ENCODE measurements around the gene HEXIM2. TPM values are rescaled to one million over a fixed set of nuclear protein-coding genes. Genes with fewer than 3 reads are reported as not detected.
A peak's percentile ranks its signal among the peaks of the same experiment; 100 is the strongest.

Gene HEXIM2
- total and polyA plus RNA-seq, 2 of the 13 experiments (the other 11 are each of a cell fraction or from before 2014, with no cell fraction given) = 27.1 to 32.4 TPM

DNA sequence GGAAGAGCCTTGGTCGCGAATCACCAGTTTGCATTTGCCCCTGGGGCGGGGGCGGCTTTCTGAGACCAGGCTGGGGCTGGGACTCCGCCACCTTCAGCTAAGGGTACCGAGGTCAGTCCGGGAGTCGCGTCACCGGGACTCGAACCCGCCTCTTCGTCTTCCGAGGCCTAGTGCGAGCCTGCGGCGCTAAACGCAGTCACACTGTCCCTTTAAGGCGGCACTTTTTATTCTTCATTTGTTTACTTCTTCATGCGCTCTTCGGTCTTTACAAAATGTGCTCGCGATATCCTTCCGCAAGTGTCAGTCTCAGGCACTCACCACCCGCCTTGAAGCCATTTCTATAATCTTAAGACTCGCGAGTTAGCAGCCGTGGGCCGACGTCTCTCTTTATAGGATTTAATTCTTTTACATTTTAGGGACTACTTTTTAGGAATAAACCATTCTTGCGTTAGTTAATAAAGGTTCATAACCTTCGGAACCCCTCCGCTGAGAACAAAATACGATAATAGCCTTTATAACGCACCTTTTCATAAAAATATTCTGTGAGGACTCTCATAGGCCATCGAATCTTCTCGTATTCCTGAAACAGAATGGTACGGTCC lies 14.0 kb upstream of the HEXIM2 start (continued):
- TF ChIP-seq, protein P1, sequence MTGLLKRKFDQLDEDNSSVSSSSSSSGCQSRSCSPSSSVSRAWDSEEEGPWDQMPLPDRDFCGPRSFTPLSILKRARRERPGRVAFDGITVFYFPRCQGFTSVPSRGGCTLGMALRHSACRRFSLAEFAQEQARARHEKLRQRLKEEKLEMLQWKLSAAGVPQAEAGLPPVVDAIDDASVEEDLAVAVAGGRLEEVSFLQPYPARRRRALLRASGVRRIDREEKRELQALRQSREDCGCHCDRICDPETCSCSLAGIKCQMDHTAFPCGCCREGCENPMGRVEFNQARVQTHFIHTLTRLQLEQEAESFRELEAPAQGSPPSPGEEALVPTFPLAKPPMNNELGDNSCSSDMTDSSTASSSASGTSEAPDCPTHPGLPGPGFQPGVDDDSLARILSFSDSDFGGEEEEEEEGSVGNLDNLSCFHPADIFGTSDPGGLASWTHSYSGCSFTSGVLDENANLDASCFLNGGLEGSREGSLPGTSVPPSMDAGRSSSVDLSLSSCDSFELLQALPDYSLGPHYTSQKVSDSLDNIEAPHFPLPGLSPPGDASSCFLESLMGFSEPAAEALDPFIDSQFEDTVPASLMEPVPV (CRISPR knock-in tag; IDR thresholded peaks at IDR 0.05) = 0 out of 2 replicates have a peak, but pooled peaks have one; percentile 41
- TF ChIP-seq, protein P2, sequence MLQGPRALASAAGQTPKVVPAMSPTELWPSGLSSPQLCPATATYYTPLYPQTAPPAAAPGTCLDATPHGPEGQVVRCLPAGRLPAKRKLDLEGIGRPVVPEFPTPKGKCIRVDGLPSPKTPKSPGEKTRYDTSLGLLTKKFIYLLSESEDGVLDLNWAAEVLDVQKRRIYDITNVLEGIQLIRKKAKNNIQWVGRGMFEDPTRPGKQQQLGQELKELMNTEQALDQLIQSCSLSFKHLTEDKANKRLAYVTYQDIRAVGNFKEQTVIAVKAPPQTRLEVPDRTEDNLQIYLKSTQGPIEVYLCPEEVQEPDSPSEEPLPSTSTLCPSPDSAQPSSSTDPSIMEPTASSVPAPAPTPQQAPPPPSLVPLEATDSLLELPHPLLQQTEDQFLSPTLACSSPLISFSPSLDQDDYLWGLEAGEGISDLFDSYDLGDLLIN (CRISPR knock-in tag; IDR thresholded peaks at IDR 0.05; ENCODE audit: borderline replicate concordance) = peak; percentile 47; the same call in 1 of the 2 replicates
- TF ChIP-seq FOSL1 (CRISPR knock-in tag; IDR thresholded peaks at IDR 0.05; ENCODE audit: borderline replicate concordance) (no peak), PHF21A (CRISPR knock-in tag; IDR thresholded peaks at IDR 0.05) (peak; percentile 93), ZNF564 (CRISPR knock-in tag; IDR thresholded peaks at IDR 0.05) (no peak), PLRG1 (conservative IDR thresholded peaks at IDR 0.05) (no peak), SOX13 (IDR thresholded peaks at IDR 0.05) (0 out of 2 replicates have a peak, but pooled peaks have one; percentile 23), SOX13 (CRISPR knock-in tag; conservative IDR thresholded peaks at IDR 0.05 in 1 of 2, IDR thresholded peaks at IDR 0.05 in 1 of 2) (peak in 1 of 2 experiments; percentile 45; a peak in 1 of 4 replicates), KAT8 (CRISPR knock-in tag; IDR thresholded peaks at IDR 0.05) (peak; percentile 76), ZNF20 (CRISPR knock-in tag; IDR thresholded peaks at IDR 0.05) (no peak; the same call in 1 of the 2 replicates), MAZ (IDR thresholded peaks at IDR 0.05; ENCODE audit: borderline replicate concordance, low read depth, low read length) (peak; percentile 67), MAZ (CRISPR knock-in tag; IDR thresholded peaks at IDR 0.05; ENCODE audit: low read depth) (0 out of 2 replicates have a peak, but pooled peaks have one; percentile 59), ETV5 (CRISPR knock-in tag; IDR thresholded peaks at IDR 0.05; ENCODE audit: borderline replicate concordance) (0 out of 2 replicates have a peak, but pooled peaks have one; percentile 14), MTA1 (CRISPR knock-in tag; IDR thresholded peaks at IDR 0.05; ENCODE audit: borderline replicate concordance) (no peak), ZSCAN20 (CRISPR knock-in tag; IDR thresholded peaks at IDR 0.05; ENCODE audit: borderline replicate concordance) (peak; percentile 19; the same call in 1 of the 2 replicates), SRF (IDR thresholded peaks at IDR 0.05; ENCODE audit: low read depth, low read length) (no peak; the same call in 1 of the 2 replicates), ZNF768 (CRISPR knock-in tag; IDR thresholded peaks at IDR 0.05) (no peak), ZNF703 (CRISPR knock-in tag; IDR thresholded peaks at IDR 0.05; ENCODE audit: borderline replicate concordance) (peak; percentile 58; the same call in 1 of the 2 replicates), HES4 (CRISPR knock-in tag; IDR thresholded peaks at IDR 0.05; ENCODE audit: borderline replicate concordance) (0 out of 2 replicates have a peak, but pooled peaks have one; percentile 58), THYN1 (CRISPR knock-in tag; IDR thresholded peaks at IDR 0.05; ENCODE audit: borderline replicate concordance, low read depth) (no peak), ZNF10 (CRISPR knock-in tag; IDR thresholded peaks at IDR 0.05; ENCODE audit: borderline replicate concordance, low read depth) (no peak)
- TF ChIP-seq, protein P3, sequence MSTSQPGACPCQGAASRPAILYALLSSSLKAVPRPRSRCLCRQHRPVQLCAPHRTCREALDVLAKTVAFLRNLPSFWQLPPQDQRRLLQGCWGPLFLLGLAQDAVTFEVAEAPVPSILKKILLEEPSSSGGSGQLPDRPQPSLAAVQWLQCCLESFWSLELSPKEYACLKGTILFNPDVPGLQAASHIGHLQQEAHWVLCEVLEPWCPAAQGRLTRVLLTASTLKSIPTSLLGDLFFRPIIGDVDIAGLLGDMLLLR (CRISPR knock-in tag; IDR thresholded peaks at IDR 0.05) = no peak
- TF ChIP-seq, protein P4, sequence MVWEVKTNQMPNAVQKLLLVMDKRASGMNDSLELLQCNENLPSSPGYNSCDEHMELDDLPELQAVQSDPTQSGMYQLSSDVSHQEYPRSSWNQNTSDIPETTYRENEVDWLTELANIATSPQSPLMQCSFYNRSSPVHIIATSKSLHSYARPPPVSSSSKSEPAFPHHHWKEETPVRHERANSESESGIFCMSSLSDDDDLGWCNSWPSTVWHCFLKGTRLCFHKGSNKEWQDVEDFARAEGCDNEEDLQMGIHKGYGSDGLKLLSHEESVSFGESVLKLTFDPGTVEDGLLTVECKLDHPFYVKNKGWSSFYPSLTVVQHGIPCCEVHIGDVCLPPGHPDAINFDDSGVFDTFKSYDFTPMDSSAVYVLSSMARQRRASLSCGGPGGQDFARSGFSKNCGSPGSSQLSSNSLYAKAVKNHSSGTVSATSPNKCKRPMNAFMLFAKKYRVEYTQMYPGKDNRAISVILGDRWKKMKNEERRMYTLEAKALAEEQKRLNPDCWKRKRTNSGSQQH (CRISPR knock-in tag; IDR thresholded peaks at IDR 0.05; ENCODE audit: low read depth) = no peak
- TF ChIP-seq, protein P5, sequence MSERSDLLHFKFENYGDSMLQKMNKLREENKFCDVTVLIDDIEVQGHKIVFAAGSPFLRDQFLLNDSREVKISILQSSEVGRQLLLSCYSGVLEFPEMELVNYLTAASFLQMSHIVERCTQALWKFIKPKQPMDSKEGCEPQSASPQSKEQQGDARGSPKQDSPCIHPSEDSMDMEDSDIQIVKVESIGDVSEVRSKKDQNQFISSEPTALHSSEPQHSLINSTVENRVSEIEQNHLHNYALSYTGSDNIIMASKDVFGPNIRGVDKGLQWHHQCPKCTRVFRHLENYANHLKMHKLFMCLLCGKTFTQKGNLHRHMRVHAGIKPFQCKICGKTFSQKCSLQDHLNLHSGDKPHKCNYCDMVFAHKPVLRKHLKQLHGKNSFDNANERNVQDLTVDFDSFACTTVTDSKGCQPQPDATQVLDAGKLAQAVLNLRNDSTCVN (CRISPR knock-in tag; IDR thresholded peaks at IDR 0.05; ENCODE audit: borderline replicate concordance) = no peak
